Duodenal mucosa (tissue), 2 donors: ENCODE results near the gene FBXO34.

Experiments used
- H3K27ac ChIP-seq: one replicate; pipeline ENCODE4 v1.7.0; 2013; ENCODE audit warnings: low read depth, low read length
- H3K27me3 ChIP-seq, 2 donors: one replicate each; pipeline ENCODE4 v1.7.0; 2013; ENCODE audit warnings: low read length in 2 of 2, control low read depth in 1 of 2; ENCODE audit not compliant: insufficient read depth in 2 of 2, control insufficient read depth in 1 of 2
- H3K36me3 ChIP-seq, 2 donors: one replicate each; pipeline ENCODE4 v1.7.0; 2013; ENCODE audit warnings: low read length in 2 of 2, control low read depth in 1 of 2; ENCODE audit not compliant: insufficient read depth in 2 of 2, control insufficient read depth in 1 of 2
- H3K4me1 ChIP-seq, 2 donors: one replicate each; pipeline ENCODE4 v1.7.0; 2013; ENCODE audit warnings: low read length in 2 of 2, control low read depth in 1 of 2; ENCODE audit not compliant: insufficient read depth in 2 of 2, control insufficient read depth in 1 of 2
- H3K4me3 ChIP-seq, 2 donors: one replicate each; pipeline ENCODE4 v1.7.0; 2013; ENCODE audit warnings: low read length in 2 of 2, low read depth in 1 of 2
- H3K9ac ChIP-seq, 2 donors: one replicate each; pipeline ENCODE4 v1.7.0; 2013; ENCODE audit warnings: low read length in 2 of 2, low read depth in 1 of 2
- H3K9me3 ChIP-seq, 2 donors: one replicate each; pipeline ENCODE4 v1.7.0; 2013; ENCODE audit warnings: low read length in 2 of 2, control low read depth in 1 of 2; ENCODE audit not compliant: control insufficient read depth in 1 of 2

FBXO34 gene

GRCh38 chr14:55323910-55324309 lies 52.7 kb downstream of the FBXO34 start:
- no peak overlapping the region for H3K27ac ChIP-seq
- no peaks in the 10 kb centered on the region for H3K36me3 ChIP-seq
- no peak overlapping the region for H3K4me3 ChIP-seq
- no peaks in the 10 kb centered on the region for H3K4me1 ChIP-seq
- H3K9ac ChIP-seq: no peak overlapping the region
- no peaks in the 10 kb centered on the region for H3K27me3 ChIP-seq
- H3K9me3 ChIP-seq: no peaks in the 10 kb centered on the region

DNA sequence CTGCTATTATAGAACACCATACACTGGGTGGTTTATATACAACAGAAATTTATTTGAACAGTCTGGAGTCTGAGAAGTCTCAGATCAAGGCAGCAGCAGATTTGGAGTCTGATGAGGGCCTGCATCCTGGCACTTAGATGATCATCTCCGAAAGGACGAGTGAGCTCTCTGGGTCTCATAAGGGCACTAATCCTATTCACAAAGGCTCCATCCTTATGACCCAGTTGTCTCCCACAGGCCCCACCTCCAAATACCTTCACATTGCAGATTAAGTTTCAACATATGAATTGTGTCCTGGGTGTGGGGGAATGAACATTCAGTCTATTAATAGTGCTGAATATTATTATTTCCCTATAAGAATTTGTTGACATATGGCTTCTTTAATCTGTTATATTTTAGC lies 53.6 kb downstream of the FBXO34 start:
- no peak overlapping the region for H3K4me3 ChIP-seq
- no peak overlapping the region for H3K9ac ChIP-seq
- H3K9me3 ChIP-seq: no peaks in the 10 kb centered on the region
- no peak overlapping the region for H3K27ac ChIP-seq
- no peaks in the 10 kb centered on the region for H3K27me3 ChIP-seq
- no peaks in the 10 kb centered on the region for H3K36me3 ChIP-seq
- H3K4me1 ChIP-seq: no peaks in the 10 kb centered on the region

DNA sequence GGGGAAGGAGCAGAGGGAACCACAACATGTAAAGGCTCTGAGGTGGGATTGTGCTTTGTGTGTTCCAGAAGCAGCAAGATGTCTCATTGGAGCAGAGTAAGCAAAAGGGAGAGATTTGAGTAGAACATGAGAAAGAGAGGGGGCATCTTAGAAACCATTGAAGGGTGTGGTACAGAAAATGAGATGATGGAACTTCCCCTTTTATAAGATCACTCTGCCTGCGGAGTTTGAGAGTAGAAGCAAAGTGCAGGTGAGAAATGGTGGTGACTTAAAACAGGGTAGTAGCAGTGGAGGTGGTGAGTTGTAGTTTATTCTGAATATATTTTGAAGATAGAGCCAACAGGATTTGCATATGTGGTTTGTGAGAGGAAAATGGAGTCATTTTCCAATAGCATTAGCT lies 56.0 kb downstream of the FBXO34 start:
- Histone ChIP-seq H3K4me1 (peaks cover 2% of the 10 kb centered on the region in 2 donors), H3K9ac (no peak overlapping the region), H3K36me3 (no peaks in the 10 kb centered on the region), H3K27ac (no peak overlapping the region), H3K27me3 (no peaks in the 10 kb centered on the region), H3K4me3 (no peak overlapping the region), H3K9me3 (no peaks in the 10 kb centered on the region)

- H3K4me1 ChIP-seq: peaks cover 12 to 13% of the 10 kb centered on the region in 2 donors
- no peak overlapping the region for H3K9ac ChIP-seq
- no peaks in the 10 kb centered on the region for H3K36me3 ChIP-seq
- no peak overlapping the region for H3K4me3 ChIP-seq
- no peak overlapping the region for H3K27ac ChIP-seq
- H3K9me3 ChIP-seq: no peaks in the 10 kb centered on the region
- no peaks in the 10 kb centered on the region for H3K27me3 ChIP-seq
Measured at GRCh38 chr14:55328317-55328716, 57.1 kb downstream of the FBXO34 start.

DNA sequence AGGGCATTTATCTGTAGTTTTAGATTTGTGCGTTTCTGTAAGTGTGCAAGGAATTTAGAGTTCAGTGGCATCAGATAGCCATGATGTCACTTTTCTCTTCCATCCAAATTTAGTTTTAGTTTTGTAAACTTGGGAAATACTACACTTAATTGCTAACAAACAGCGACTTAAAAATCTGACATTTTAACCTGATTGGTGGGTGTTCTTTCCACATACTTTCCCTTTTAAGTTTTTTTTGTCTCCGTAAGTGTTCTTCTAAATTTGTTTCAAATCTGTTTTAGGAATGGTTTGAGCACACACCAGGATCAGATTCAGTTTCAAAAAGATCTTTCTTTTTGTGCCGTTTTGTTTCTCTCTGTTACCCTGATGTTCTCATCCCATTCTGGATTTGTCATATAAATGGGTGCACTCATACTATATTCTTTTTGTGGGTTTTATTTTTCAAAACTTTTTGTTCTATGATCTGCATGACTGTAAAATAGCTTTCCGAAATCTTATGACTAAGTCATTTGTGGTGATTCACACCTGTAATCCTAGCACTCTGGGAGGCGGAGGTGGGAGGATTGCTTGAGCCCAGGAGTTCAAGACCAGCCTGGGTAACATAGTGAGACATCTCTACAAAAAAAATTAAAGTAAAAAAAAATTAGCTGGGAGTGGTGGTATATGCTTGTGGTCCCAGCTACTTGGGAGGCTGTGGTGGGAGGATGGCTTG lies 58.9 kb downstream of the FBXO34 start:
- Histone ChIP-seq H3K4me1 (peaks cover 29 to 30% of the 10 kb centered on the region in 2 donors), H3K27me3 (no peaks in the 10 kb centered on the region), H3K36me3 (no peaks in the 10 kb centered on the region), H3K9ac (no peak overlapping the region), H3K27ac (no peak overlapping the region), H3K9me3 (no peaks in the 10 kb centered on the region), H3K4me3 (no peak overlapping the region)

DNA sequence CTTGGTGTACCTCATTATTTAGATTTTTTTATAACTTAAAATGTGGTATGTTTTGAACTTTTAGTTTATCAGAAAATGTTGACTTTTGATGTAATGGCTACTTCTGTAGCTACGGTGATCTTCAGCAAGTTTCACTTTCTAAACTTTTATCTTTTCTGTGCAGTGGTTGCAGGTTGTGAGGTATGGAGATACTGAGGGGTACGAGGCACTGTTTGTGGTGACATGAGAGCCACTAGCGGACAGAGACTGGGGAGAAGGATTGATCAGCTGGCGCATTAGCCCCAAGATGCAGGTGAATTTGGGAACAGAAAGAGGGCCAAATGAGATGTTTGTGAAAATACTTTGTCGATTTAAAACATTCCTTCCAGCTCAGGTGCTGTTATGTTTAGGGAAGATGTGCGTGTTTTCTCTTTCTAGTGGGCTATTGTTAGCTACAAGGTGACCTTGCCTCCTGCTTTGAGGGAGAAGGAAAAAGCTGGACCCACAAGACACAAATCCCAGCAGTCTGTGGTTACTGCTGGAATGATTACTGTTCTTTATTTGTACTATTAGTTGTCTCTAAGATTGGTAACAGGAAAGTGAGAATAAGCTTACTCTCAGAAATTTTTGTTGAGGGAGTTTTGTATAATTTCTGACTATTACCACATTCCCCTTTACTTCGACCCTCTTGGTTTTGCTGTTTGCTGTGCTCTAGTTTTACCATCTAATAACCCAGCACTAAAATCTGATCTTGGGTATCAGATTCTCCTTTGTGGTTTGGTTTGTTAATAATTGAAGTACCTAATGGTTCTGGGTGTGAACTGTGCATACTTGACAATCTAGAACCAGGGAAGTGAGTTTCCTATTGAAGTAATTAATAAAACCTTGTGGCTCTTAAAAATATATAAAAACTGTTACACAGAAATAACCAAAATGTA lies 61.7 kb downstream of the FBXO34 start:
- H3K36me3 ChIP-seq: no peaks in the 10 kb centered on the region
- no peaks in the 10 kb centered on the region for H3K27me3 ChIP-seq
- H3K9me3 ChIP-seq: no peaks in the 10 kb centered on the region
- peak overlapping the region; percentile 4 to 20 for H3K4me3 ChIP-seq
- peak overlapping the region; percentile 27 to 30 for H3K9ac ChIP-seq
- peak overlapping the region; percentile 38 for H3K27ac ChIP-seq
- H3K4me1 ChIP-seq: peaks cover 37 to 43% of the 10 kb centered on the region in 2 donors

- H3K9me3 ChIP-seq: no peaks in the 10 kb centered on the region
- H3K27me3 ChIP-seq: no peaks in the 10 kb centered on the region
- peaks cover 37 to 43% of the 10 kb centered on the region in 2 donors for H3K4me1 ChIP-seq
- H3K9ac ChIP-seq: no peak overlapping the region
- H3K27ac ChIP-seq: peak overlapping the region; percentile 2
- no peaks in the 10 kb centered on the region for H3K36me3 ChIP-seq
- H3K4me3 ChIP-seq: peak overlapping the region; percentile 2 to 12
Measured at GRCh38 chr14:55333711-55334485, 62.7 kb downstream of the FBXO34 start.

DNA sequence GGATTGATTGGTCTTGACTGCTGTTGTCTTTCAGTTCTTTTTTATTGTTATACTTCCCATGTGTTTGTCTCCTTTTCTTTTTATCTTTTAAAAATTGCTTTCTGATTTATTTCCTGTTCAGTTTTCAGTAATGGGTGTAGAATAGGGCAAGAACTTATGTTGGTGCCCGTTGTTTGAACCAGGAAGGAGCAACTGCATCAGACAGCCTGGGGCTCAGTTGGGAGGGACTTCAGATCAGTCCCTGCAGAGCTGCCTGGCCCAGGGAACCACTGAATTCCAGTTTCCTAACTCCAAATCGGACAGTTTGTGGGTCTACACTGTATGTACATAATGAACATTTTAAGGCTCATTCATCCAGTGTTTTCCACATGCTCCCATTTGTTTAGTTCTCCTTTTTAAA lies 64.9 kb downstream of the FBXO34 start:
- Histone ChIP-seq H3K9me3 (no peaks in the 10 kb centered on the region), H3K4me3 (no peak overlapping the region), H3K27me3 (no peaks in the 10 kb centered on the region), H3K9ac (no peak overlapping the region), H3K4me1 (peaks cover 37 to 49% of the 10 kb centered on the region in 2 donors), H3K36me3 (no peaks in the 10 kb centered on the region), H3K27ac (no peak overlapping the region)

DNA sequence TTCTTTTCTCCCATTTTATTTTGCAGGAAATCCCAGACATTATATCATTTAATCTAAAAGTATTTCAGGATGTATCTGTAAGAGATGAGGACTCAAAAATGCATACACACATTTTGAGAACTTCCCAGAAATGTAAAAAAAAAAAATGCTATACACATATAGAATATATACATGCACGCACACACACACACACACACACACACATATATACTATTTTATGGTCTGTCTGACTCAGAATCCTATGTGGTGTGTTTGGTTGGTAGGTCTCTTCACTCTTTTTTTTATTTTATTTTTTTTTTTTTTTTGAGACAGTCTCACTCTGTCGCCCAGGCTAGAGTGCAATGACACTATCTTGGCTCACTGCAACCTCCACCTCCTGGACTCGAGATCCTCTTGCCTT lies 65.5 kb downstream of the FBXO34 start:
- Histone ChIP-seq H3K27ac (no peak overlapping the region), H3K4me1 (peaks cover 37 to 49% of the 10 kb centered on the region in 2 donors), H3K27me3 (no peaks in the 10 kb centered on the region), H3K36me3 (no peaks in the 10 kb centered on the region), H3K9ac (no peak overlapping the region), H3K9me3 (no peaks in the 10 kb centered on the region), H3K4me3 (no peak overlapping the region)

GRCh38 chr14:55339770-55340169 lies 68.5 kb downstream of the FBXO34 start:
- peaks cover 11 to 28% of the 10 kb centered on the region in 2 donors for H3K4me1 ChIP-seq

More at GRCh38 chr14:55339770-55340169, 68.5 kb downstream of the FBXO34 start:
- Histone ChIP-seq H3K36me3 (no peaks in the 10 kb centered on the region), H3K27ac (no peak overlapping the region), H3K4me3 (no peak overlapping the region), H3K9me3 (no peaks in the 10 kb centered on the region), H3K27me3 (no peaks in the 10 kb centered on the region), H3K9ac (no peak overlapping the region)
